ENCODE measurements around the gene PRDM5.

PRDM5 gene

DNA sequence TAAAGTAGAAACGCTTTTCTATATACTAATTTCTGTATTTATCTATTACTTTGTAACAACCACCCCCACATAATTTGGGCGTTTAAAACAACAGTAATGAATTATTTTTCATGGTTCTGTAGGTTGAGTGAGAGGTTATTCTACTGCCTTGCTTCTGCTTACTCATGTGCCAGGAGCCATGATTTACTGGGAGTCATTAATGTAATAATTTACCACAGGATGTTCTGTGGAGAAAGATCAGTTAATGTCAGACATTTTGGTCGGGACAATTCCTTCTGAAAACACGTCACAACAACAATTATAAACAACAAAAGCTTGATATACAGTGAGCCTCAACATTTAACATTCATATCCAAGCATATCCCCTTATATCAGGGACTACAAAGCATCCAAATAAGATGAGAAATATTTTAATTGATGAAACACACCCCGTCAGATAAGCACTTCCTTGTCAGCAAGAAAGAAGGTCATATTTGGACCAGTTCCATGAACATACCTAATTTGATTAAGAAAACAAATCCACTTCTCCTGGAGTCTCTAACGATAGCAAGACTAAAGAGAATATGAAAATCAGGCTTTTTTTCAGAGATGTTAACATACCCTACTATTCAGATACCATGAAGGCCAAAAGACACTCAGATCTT lies 238.5 kb downstream of the PRDM5 start:
- TF ChIP-seq, protein P1, sequence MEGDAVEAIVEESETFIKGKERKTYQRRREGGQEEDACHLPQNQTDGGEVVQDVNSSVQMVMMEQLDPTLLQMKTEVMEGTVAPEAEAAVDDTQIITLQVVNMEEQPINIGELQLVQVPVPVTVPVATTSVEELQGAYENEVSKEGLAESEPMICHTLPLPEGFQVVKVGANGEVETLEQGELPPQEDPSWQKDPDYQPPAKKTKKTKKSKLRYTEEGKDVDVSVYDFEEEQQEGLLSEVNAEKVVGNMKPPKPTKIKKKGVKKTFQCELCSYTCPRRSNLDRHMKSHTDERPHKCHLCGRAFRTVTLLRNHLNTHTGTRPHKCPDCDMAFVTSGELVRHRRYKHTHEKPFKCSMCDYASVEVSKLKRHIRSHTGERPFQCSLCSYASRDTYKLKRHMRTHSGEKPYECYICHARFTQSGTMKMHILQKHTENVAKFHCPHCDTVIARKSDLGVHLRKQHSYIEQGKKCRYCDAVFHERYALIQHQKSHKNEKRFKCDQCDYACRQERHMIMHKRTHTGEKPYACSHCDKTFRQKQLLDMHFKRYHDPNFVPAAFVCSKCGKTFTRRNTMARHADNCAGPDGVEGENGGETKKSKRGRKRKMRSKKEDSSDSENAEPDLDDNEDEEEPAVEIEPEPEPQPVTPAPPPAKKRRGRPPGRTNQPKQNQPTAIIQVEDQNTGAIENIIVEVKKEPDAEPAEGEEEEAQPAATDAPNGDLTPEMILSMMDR (IDR thresholded peaks at IDR 0.05), result no peak
- no peak for TF ChIP-seq ZFX (IDR thresholded peaks at IDR 0.05; ENCODE audit: borderline replicate concordance)
- H3K27ac ChIP-seq, result no peak overlapping the region

DNA sequence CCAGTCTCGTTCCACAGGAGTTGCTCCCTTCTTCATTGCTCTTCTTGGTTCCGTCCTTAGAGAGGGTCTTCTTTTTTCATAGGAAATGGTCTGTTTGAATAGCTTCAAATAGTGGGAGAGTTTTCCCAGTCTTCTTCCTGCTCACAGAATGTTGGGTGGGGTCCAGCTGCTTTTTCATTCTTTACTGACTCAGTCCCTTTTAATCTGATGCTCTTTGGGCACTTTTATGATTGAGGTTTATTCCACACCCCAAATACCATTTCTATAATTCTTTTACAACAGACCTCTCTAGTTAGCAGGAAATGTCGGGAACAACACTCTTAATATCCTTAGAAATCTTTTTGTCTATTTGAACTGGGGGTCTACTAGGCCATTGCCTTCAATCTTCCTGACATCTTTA lies 239.5 kb downstream of the PRDM5 start:
- no peak overlapping the region for H3K27ac ChIP-seq
- TF ChIP-seq ZFX (IDR thresholded peaks at IDR 0.05; ENCODE audit: borderline replicate concordance), result no peak
- TF ChIP-seq, protein P1 (IDR thresholded peaks at IDR 0.05), result no peak

DNA sequence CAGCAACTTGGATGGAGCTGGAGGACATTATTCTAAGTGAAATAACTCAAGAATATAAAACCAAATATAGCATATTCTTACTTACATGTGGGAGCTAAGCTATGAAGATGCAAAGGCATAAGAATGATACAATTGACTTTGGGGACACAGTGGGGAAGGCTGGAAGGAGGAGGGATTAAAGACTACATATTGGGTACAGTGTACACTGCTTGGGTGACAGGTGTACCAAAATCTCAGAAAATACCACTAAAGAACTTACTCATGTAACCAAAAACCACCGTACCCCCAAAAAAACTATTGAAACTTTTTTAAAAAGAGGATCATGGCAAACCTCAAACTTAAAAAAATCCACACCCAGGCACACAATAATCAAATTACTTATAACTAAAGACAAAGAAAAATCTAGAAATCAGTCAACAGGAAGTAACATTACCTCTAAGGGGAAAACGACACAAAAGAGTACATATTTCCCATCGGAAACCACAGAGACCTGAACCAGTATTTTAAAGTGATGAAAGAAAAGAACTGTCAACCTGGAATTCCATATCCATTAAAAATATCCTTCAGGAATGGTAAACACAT lies 241.8 kb downstream of the PRDM5 start:
- no peak overlapping the region for H3K27ac ChIP-seq
- TF ChIP-seq, protein P1 (IDR thresholded peaks at IDR 0.05), result no peak
- no peak for TF ChIP-seq ZFX (IDR thresholded peaks at IDR 0.05; ENCODE audit: borderline replicate concordance)

DNA sequence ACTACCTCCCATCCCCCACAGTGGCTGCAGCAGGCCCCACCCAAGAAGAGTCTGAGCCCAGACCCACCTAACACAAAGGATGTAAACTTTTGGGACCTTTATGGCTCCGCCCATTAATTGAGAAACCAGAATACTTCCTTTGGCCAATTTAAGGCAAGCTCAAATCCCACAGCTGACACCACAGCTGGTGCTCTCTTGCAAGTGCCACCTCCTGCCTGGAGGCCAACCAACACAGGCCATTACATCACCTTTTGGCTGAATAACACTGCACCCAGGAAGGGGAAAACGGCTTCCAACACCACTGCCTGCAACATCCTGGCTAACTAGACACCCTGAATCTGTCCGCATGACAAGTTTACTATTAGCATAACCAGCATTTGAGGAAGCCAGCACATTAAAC lies 248.8 kb downstream of the PRDM5 start:
- H3K27ac ChIP-seq, result no peak overlapping the region
- TF ChIP-seq ZFX (IDR thresholded peaks at IDR 0.05; ENCODE audit: borderline replicate concordance), result no peak
- TF ChIP-seq, protein P1 (IDR thresholded peaks at IDR 0.05), result no peak

DNA sequence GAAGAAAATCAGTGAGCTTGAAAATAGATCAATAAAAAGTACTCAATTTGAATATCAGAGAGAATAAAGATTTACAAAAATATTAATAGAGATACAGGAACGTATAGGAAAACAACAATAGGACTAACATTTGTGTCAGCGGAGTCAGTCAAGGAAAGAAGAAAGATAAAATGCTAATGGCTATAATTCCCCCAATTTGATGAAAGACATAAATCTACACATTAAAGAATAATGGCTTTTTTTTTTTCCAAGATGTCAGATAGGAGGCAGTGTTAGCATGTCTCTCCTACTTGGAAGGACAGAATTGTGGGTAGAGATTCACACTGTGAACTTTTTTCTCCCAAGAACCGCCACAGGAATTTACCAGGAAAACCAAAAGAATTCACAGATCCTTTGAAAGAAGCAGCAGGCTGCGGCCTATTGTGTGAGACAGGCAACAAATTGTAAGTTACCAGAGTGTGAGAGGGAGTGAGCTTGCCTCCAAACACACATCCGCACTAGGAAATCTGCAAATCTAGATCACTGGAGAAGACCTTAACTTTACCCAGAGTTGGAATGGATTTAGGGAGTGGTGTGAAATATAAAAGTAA lies 249.9 kb downstream of the PRDM5 start:
- TF ChIP-seq, protein P1 (IDR thresholded peaks at IDR 0.05), result no peak
- no peak for TF ChIP-seq ZFX (IDR thresholded peaks at IDR 0.05; ENCODE audit: borderline replicate concordance)
- H3K27ac ChIP-seq, result no peak overlapping the region

DNA sequence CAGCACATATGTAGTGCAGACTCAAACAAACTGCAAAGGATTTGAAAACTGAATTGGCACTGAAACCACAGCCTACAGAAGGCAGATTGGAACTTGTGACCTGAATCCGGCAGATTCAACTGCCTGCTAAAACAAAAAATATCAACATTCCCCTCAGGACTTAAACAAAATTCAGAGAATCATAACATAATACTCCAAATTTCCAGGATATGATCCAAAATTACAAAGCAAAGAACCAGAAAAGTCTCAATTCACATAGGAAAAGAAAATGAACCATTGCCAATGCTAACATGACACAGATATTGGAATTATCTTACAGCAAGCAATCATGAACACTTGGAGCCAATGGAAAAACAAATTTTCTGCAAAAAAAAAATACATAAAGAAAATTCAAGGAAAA lies 250.4 kb downstream of the PRDM5 start:
- H3K27ac ChIP-seq, result no peak overlapping the region
- TF ChIP-seq ZFX (IDR thresholded peaks at IDR 0.05; ENCODE audit: borderline replicate concordance), result no peak
- TF ChIP-seq, protein P1 (IDR thresholded peaks at IDR 0.05), result no peak

DNA sequence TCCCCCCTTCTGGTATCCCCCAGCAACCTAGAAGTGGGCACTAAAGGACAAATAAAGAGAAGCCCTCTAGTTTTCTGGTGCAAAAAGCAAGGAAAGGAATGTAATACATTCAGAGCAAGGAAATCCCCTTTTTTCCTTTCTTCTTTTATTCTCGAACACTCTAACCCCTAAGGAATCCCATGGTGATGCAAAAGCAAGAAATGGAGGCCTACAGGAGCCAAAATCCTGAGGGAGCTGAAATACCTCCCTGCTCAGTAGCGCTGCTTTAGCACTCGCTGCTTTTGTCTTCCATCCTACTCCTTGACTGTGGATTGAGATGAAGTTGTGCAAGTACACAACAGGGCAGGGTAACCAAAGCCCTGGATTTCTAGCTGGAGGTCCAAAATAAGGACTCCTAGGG lies 251.0 kb downstream of the PRDM5 start:
- H3K27ac ChIP-seq, result no peak overlapping the region
- TF ChIP-seq, protein P1 (IDR thresholded peaks at IDR 0.05), result no peak
- TF ChIP-seq ZFX (IDR thresholded peaks at IDR 0.05; ENCODE audit: borderline replicate concordance), result no peak

All from 22Rv1 (cell line).